ENCODE results near the gene MAP3K21.

MAP3K21 gene

GRCh38 chr1:233327651-233328141 lies at the start of gene MAP3K21 (continued):
- TF ChIP-seq BCL11B (tag by site-specific recombination; IDR thresholded peaks at IDR 0.05; ENCODE audit: low read depth) (no peak), ZIC2 (tag by site-specific recombination; IDR thresholded peaks at IDR 0.05) (peak; percentile 23; the same call in 1 of the 2 replicates), YY1 (tag by site-specific recombination; IDR thresholded peaks at IDR 0.05) (peak; percentile 49; the same call in 1 of the 2 replicates), MEIS1 (CRISPR knock-in tag; IDR thresholded peaks at IDR 0.05; ENCODE audit: borderline replicate concordance) (no peak), ZFHX2 (tag by site-specific recombination; conservative IDR thresholded peaks at IDR 0.05) (no peak), ZNF571 (tag by site-specific recombination; IDR thresholded peaks at IDR 0.05) (no peak)

DNA sequence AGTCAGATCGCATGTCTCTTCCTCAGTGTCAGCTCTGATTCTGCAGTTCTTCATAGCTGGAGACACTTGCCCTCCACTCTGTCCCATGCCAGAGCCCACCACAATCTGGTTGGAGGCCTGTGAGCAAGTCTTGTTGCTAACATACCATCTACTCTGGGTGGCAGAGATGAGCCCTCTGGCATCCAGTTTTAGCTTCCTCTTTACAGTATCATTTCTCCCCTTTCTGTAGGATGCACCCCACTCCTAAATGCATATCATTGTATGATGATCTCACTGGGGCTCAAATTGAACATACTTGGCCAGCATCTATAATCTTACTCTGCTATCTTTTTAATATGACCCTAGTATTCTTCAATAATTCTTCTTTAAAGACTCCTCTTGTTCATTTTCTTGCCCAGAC lies 48.9 kb upstream of the MAP3K21 start:
- TF ChIP-seq KLF17 (tag by site-specific recombination; IDR thresholded peaks at IDR 0.05) (no peak), HOXC10 (CRISPR knock-in tag; IDR thresholded peaks at IDR 0.05) (no peak), INSM2 (tag by site-specific recombination; IDR thresholded peaks at IDR 0.05) (no peak), EGR2 (tag by site-specific recombination; IDR thresholded peaks at IDR 0.05; ENCODE audit: low read depth) (no peak), ZBTB11 (tag by site-specific recombination; conservative IDR thresholded peaks at IDR 0.05; ENCODE audit: low read depth) (no peak), SP2 (tag by site-specific recombination; IDR thresholded peaks at IDR 0.05) (no peak), ZFP69B (tag by site-specific recombination; IDR thresholded peaks at IDR 0.05) (no peak), ZNF548 (tag by site-specific recombination; IDR thresholded peaks at IDR 0.05) (no peak), ZNF544 (tag by site-specific recombination; IDR thresholded peaks at IDR 0.05) (no peak), BCL11A (tag by site-specific recombination; IDR thresholded peaks at IDR 0.05; ENCODE audit: low read depth) (no peak), ZNF571 (tag by site-specific recombination; IDR thresholded peaks at IDR 0.05) (no peak), SCRT1 (tag by site-specific recombination; IDR thresholded peaks at IDR 0.05; ENCODE audit: borderline replicate concordance) (no peak), ZNF624 (tag by site-specific recombination; IDR thresholded peaks at IDR 0.05) (no peak), ZNF174 (tag by site-specific recombination; IDR thresholded peaks at IDR 0.05) (no peak), ZNF398 (tag by site-specific recombination; IDR thresholded peaks at IDR 0.05) (no peak), ZBTB1 (tag by site-specific recombination; IDR thresholded peaks at IDR 0.05) (no peak), ZNF341 (tag by site-specific recombination; IDR thresholded peaks at IDR 0.05; ENCODE audit: low read depth) (no peak), ZNF157 (tag by site-specific recombination; IDR thresholded peaks at IDR 0.05) (no peak)
- TF ChIP-seq, protein P1, sequence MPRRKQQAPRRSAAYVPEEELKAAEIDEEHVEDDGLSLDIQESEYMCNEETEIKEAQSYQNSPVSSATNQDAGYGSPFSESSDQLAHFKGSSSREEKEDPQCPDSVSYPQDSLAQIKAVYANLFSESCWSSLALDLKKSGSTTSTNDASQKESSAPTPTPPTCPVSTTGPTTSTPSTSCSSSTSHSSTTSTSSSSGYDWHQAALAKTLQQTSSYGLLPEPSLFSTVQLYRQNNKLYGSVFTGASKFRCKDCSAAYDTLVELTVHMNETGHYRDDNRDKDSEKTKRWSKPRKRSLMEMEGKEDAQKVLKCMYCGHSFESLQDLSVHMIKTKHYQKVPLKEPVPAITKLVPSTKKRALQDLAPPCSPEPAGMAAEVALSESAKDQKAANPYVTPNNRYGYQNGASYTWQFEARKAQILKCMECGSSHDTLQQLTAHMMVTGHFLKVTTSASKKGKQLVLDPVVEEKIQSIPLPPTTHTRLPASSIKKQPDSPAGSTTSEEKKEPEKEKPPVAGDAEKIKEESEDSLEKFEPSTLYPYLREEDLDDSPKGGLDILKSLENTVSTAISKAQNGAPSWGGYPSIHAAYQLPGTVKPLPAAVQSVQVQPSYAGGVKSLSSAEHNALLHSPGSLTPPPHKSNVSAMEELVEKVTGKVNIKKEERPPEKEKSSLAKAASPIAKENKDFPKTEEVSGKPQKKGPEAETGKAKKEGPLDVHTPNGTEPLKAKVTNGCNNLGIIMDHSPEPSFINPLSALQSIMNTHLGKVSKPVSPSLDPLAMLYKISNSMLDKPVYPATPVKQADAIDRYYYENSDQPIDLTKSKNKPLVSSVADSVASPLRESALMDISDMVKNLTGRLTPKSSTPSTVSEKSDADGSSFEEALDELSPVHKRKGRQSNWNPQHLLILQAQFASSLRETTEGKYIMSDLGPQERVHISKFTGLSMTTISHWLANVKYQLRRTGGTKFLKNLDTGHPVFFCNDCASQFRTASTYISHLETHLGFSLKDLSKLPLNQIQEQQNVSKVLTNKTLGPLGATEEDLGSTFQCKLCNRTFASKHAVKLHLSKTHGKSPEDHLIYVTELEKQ (tag by site-specific recombination; IDR thresholded peaks at IDR 0.05; ENCODE audit: borderline replicate concordance) = no peak
- H3K4me1 ChIP-seq (ENCODE audit: control insufficient read depth, insufficient read depth, low read length) = 0 out of 2 replicates have a peak, but pooled peaks cover 2% of the 10 kb centered on the region
- H3K9me3 ChIP-seq (ENCODE audit: control insufficient read depth, insufficient read depth, low read depth, low read length) = no peaks in the 10 kb centered on the region
- H3K4me3 ChIP-seq (ENCODE audit: low read depth, low read length) = no peak overlapping the region
- ChIA-PET POLR2A (no interaction called here), CTCF (interaction anchor here (0.7 to 2.0 kb wide), 3 partner anchors 25 to 86 kb away, joined by 3 to 7 read pairs (median 3); no protein-coding TSS in a partner anchor)
- no peaks in the 10 kb centered on the region; a peak in 1 of 3 replicates for H3K36me3 ChIP-seq (ENCODE audit: control insufficient read depth in 2 of 2, insufficient read depth in 1 of 2, low read length in 2 of 2)
- no peak overlapping the region for H3K27ac ChIP-seq (ENCODE audit: extremely low read depth, low read depth, low read length)

All from HEK293 (cell line).